GM23338 (cell line): ENCODE results near the gene LANCL3. TPM values are rescaled to one million over a fixed set of nuclear protein-coding genes. Genes with fewer than 3 reads are reported as not detected.

ENCODE experiments used
- ATAC-seq: fragments of 200-7000 bp; cut with Tn5 transposase; 3 replicates; pipeline ENCODE4 v1.9.1; 2020
- DNase-seq: peaks from one replicate; pipeline ENCODE4 v3.0.0-alpha.2; 2015; ENCODE audit warnings: low spot score
- H2AFZ ChIP-seq: fragments of 200-600 bp; sonication (generic); 2 replicates; pipeline ENCODE4 v1.8.0; 2016; ENCODE audit warnings: antibody characterized with exemption, mild to moderate bottlenecking, moderate library complexity
- H3F3A ChIP-seq: fragments of 200-600 bp; sonication (generic); replicated peaks from 2 replicates; pipeline ENCODE4 v1.8.0; 2017; ENCODE audit warnings: antibody characterized with exemption, mixed run types, low read depth
- H3K27ac ChIP-seq: fragments of 200-600 bp; sonication (generic); 2 replicates; pipeline ENCODE4 v1.6.1; 2016; ENCODE audit warnings: low read depth
- H3K27me3 ChIP-seq: fragments of 200-600 bp; sonication (generic); 2 replicates; pipeline ENCODE4 v1.8.0; 2016; ENCODE audit warnings: mild to moderate bottlenecking, mixed run types, moderate library complexity; ENCODE audit not compliant: insufficient read depth
- H3K36me3 ChIP-seq: fragments of 200-600 bp; sonication (generic); 2 replicates; pipeline ENCODE4 v1.8.0; 2016; ENCODE audit warnings: mild to moderate bottlenecking; ENCODE audit not compliant: insufficient read depth
- H3K4me1 ChIP-seq: fragments of 200-600 bp; sonication (generic); 2 replicates; pipeline ENCODE4 v1.8.0; 2016; ENCODE audit warnings: mild to moderate bottlenecking, moderate library complexity; ENCODE audit not compliant: insufficient read depth
- H3K4me2 ChIP-seq: fragments of 200-600 bp; sonication (generic); 2 replicates; pipeline ENCODE4 v1.7.1; 2017; ENCODE audit warnings: mixed run types
- H3K4me3 ChIP-seq: fragments of 200-600 bp; sonication (generic); 2 replicates; pipeline ENCODE4 v1.6.1; 2016; ENCODE audit warnings: mixed run types
- H3K79me2 ChIP-seq: fragments of 200-600 bp; sonication (generic); replicated peaks from 2 replicates; pipeline ENCODE4 v1.8.0; 2017; ENCODE audit warnings: mild to moderate bottlenecking; ENCODE audit not compliant: insufficient read depth
- H3K9me2 ChIP-seq: fragments of 200-600 bp; sonication (generic); 2 replicates; pipeline ENCODE4 v1.8.0; 2017; ENCODE audit not compliant: insufficient read depth
- H4K20me1 ChIP-seq: fragments of 200-600 bp; sonication (generic); replicated peaks from 2 replicates; pipeline ENCODE4 v1.8.0; 2017; ENCODE audit warnings: mild to moderate bottlenecking; ENCODE audit not compliant: insufficient read depth
- H3K27ac Mint-ChIP-seq: 2 replicates; pipeline ENCODE4 v1.8.0; 2020; ENCODE audit warnings: inconsistent platforms, mild to moderate bottlenecking, moderate library complexity, mixed read lengths
- H3K27me3 Mint-ChIP-seq: 3 replicates; pipeline ENCODE4 v1.8.0; 2022; ENCODE audit warnings: low read depth, mild to moderate bottlenecking, moderate library complexity, mixed read lengths, inconsistent platforms; ENCODE audit not compliant: insufficient read depth, poor library complexity
- H3K36me3 Mint-ChIP-seq: 3 replicates; pipeline ENCODE4 v1.8.0; 2021; ENCODE audit warnings: low read depth, mild to moderate bottlenecking, inconsistent platforms, moderate library complexity, mixed read lengths
- H3K4me1 Mint-ChIP-seq: 3 replicates; pipeline ENCODE4 v1.8.0; 2020; ENCODE audit warnings: mild to moderate bottlenecking, inconsistent platforms, mixed read lengths
- H3K4me3 Mint-ChIP-seq: 3 replicates; pipeline ENCODE4 v1.8.0; 2021; ENCODE audit warnings: moderate library complexity, mild to moderate bottlenecking, inconsistent platforms, mixed read lengths
- H3K9me3 Mint-ChIP-seq: 3 replicates; pipeline ENCODE4 v1.8.0; 2020; ENCODE audit warnings: moderate library complexity, mild to moderate bottlenecking, inconsistent platforms, mixed read lengths
- CREB1 ChIP-seq: fragments of 250-450 bp; sonication (Bioruptor Pico); IDR thresholded peaks from 2 replicates; pipeline ENCODE4 v1.5.0; 2020; ENCODE audit warnings: low read depth, mild to moderate bottlenecking, moderate library complexity
- CTCF ChIP-seq, 2 experiments: fragments of 200-600 bp in 1 of 2; sonication (generic) in 1 of 2; conservative IDR thresholded peaks; 2 replicates each; pipeline versions ENCODE4 v1.5.1 to v1.6.1; 2016 to 2017; ENCODE audit warnings: antibody characterized with exemption in 2 of 2, low read depth in 2 of 2, mild to moderate bottlenecking in 2 of 2, moderate library complexity in 1 of 2
- ETS1 ChIP-seq: IDR thresholded peaks from 2 replicates; pipeline ENCODE4 v1.6.1; 2016; ENCODE audit warnings: antibody characterized with exemption
- EZH2 ChIP-seq: fragments of 200-600 bp; sonication (generic); IDR thresholded peaks from one replicate; pipeline ENCODE4 v1.8.0; 2017; ENCODE audit warnings: antibody characterized with exemption, mild to moderate bottlenecking, low read depth; ENCODE audit not compliant: unreplicated experiment
- EZH2phosphoT487 ChIP-seq: fragments of 200-600 bp; sonication (generic); IDR thresholded peaks from one replicate; pipeline ENCODE4 v1.8.1; 2018; ENCODE audit warnings: antibody characterized with exemption; ENCODE audit not compliant: unreplicated experiment
- JUNB ChIP-seq: IDR thresholded peaks from one replicate; pipeline ENCODE4 v1.6.1; 2016; ENCODE audit warnings: antibody characterized with exemption; ENCODE audit not compliant: unreplicated experiment
- NANOG ChIP-seq: IDR thresholded peaks from 2 replicates; pipeline ENCODE4 v1.6.1; 2016; ENCODE audit warnings: antibody characterized with exemption, borderline replicate concordance
- POLR2AphosphoS5 ChIP-seq: IDR thresholded peaks from 2 replicates; pipeline ENCODE4 v1.6.1; 2016; ENCODE audit warnings: antibody characterized with exemption, low read depth
- REST ChIP-seq: IDR thresholded peaks from one replicate; pipeline ENCODE4 v1.6.1; 2018; ENCODE audit warnings: antibody characterized with exemption; ENCODE audit not compliant: unreplicated experiment
- STAT1 ChIP-seq: IDR thresholded peaks from one replicate; pipeline ENCODE4 v1.6.1; 2016; ENCODE audit warnings: antibody characterized with exemption; ENCODE audit not compliant: unreplicated experiment
- ZNF114 ChIP-seq: fragments of 250-450 bp; sonication (Bioruptor Pico); IDR thresholded peaks from 2 replicates; pipeline ENCODE4 v1.5.0; 2020; ENCODE audit warnings: mild to moderate bottlenecking, moderate library complexity
- ZNF331 ChIP-seq: fragments of 250-450 bp; sonication (Bioruptor Pico); IDR thresholded peaks from 2 replicates; pipeline ENCODE4 v1.5.0; 2020; ENCODE audit warnings: low read depth, mild to moderate bottlenecking, moderate library complexity
- ZNF462 ChIP-seq: fragments of 250-450 bp; sonication (Bioruptor Pico); IDR thresholded peaks from 2 replicates; pipeline ENCODE4 v1.5.0; 2020; ENCODE audit warnings: mild to moderate bottlenecking, moderate library complexity
- polyA plus RNA-seq: library from polyadenylated mRNA; unstranded; fragments of >200 nt; fragmentation: Nextera tagmentation; extraction: Ambion mirVana; gene quantifications from 2 replicates; pipeline ENCODE4 v1.2.1, GENCODE V29; 2016
- total RNA-seq: library from RNA; depleted of rRNA; stranded (reverse); fragments of >200 nt; shearing (Covaris generic); gene quantifications from 2 replicates; pipeline ENCODE4 v1.2.3, GENCODE V29; 2014

The LANCL3 gene
- total and polyA plus RNA-seq, 2 experiments from 2014 or later, result 0.11 to 1.8 TPM

DNA sequence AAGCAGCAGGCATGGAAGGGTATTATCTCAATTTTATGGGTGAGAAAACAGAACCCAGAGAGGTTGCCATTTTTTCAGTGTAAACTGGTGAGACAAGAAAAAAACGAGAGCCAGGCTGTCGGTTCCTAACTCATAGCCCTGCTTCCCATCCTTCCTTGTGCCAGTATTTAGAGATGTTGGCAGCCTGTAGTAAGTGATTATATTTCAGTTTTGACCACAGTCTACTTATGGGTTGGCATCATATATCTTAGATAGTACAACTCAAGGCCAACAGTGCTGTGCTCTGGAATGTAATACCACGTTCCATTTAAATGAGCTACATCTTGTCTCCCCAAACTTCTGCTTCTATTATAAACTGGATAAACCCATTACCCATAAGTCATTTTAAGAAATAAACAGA lies 154.9 kb downstream of the LANCL3 start:
- H3K27ac ChIP-seq, result no peak overlapping the region
- no peak for ATAC-seq
- no peaks in the 10 kb centered on the region for H4K20me1 ChIP-seq
- H2AFZ ChIP-seq, result no peak overlapping the region
- no peaks in the 10 kb centered on the region for H3K79me2 ChIP-seq
- no peaks in the 10 kb centered on the region for H3K36me3 Mint-ChIP-seq
- H3F3A ChIP-seq, result no peaks in the 10 kb centered on the region
- H3K4me2 ChIP-seq, result no peak overlapping the region
- H3K4me1 ChIP-seq, result no peaks in the 10 kb centered on the region
- no peaks in the 10 kb centered on the region; the same call in 2 of the 3 replicates for H3K9me3 Mint-ChIP-seq
- no peaks in the 10 kb centered on the region for H3K27me3 Mint-ChIP-seq
- no peak overlapping the region for H3K4me3 Mint-ChIP-seq
- H3K27ac Mint-ChIP-seq, result no peak overlapping the region
- H3K9me2 ChIP-seq, result no peaks in the 10 kb centered on the region
- H3K4me1 Mint-ChIP-seq, result no peaks in the 10 kb centered on the region
- no peaks in the 10 kb centered on the region for H3K27me3 ChIP-seq
- no peak overlapping the region for H3K4me3 ChIP-seq
- TF ChIP-seq REST, result no peak
- TF ChIP-seq ETS1, result no peak
- no peak for TF ChIP-seq NANOG
- no peak for TF ChIP-seq ZNF331 (CRISPR knock-in tag)
- no peak for TF ChIP-seq ZNF462
- no peak for TF ChIP-seq EZH2
- no peak for TF ChIP-seq POLR2AphosphoS5
- TF ChIP-seq ZNF114 (CRISPR knock-in tag), result no peak
- TF ChIP-seq CTCF (conservative IDR thresholded peaks at IDR 0.05; ENCODE audit: low read depth in 2 of 2), result no peak
- TF ChIP-seq JUNB, result no peak
- TF ChIP-seq STAT1, result no peak
- no peak for TF ChIP-seq EZH2phosphoT487
- TF ChIP-seq CREB1 (CRISPR knock-in tag), result no peak
- no peak for DNase-seq
- no peaks in the 10 kb centered on the region for H3K36me3 ChIP-seq
